HepG2 (cell line): ENCODE measurements around the gene CCNA2. TPM values are rescaled to one million over a fixed set of nuclear protein-coding genes. Genes with fewer than 3 reads are reported as not detected.

Source experiments
- BHLHE40 ChIP-seq: IDR thresholded peaks from 2 replicates; pipeline ENCODE4 v1.6.1; 2011; ENCODE audit warnings: low read length, improper control_type of control experiment
- CREBL2 ChIP-seq: sonication (generic); formaldehyde crosslinking; IDR thresholded peaks from 2 replicates; pipeline ENCODE4 v1.8.1; 2023; ENCODE audit warnings: missing genetic modification reagents, mild to moderate bottlenecking, borderline replicate concordance
- DPF2 ChIP-seq: sonication (generic); formaldehyde crosslinking; IDR thresholded peaks from 2 replicates; pipeline ENCODE4 v1.4.0; 2020; ENCODE audit warnings: mild to moderate bottlenecking, low read depth, missing genetic modification reagents, borderline replicate concordance
- EED ChIP-seq: sonication (generic); formaldehyde crosslinking; IDR thresholded peaks from 2 replicates; pipeline ENCODE4 v1.5.0; 2020; ENCODE audit warnings: mild to moderate bottlenecking, missing genetic modification reagents
- HOXA9 ChIP-seq: sonication (generic); formaldehyde crosslinking; IDR thresholded peaks from 2 replicates; pipeline ENCODE4 v1.8.1; 2022; ENCODE audit warnings: missing genetic modification reagents, mild to moderate bottlenecking, moderate library complexity, borderline replicate concordance
- IRF9 ChIP-seq: sonication (generic); formaldehyde crosslinking; IDR thresholded peaks from 2 replicates; pipeline ENCODE4 v1.8.0; 2022; ENCODE audit warnings: missing genetic modification reagents, mild to moderate bottlenecking, borderline replicate concordance
- NFIB ChIP-seq: sonication (generic); formaldehyde crosslinking; IDR thresholded peaks from 2 replicates; pipeline ENCODE4 v1.9.0; 2021; ENCODE audit warnings: missing genetic modification reagents, mild to moderate bottlenecking, borderline replicate concordance
- NPAS2 ChIP-seq: sonication (generic); formaldehyde crosslinking; IDR thresholded peaks from 2 replicates; pipeline ENCODE4 v1.8.0; 2022; ENCODE audit warnings: mild to moderate bottlenecking, missing genetic modification reagents, borderline replicate concordance
- NR2C2 ChIP-seq: sonication (generic); formaldehyde crosslinking; IDR thresholded peaks from 2 replicates; pipeline ENCODE4 v1.4.0; 2020; ENCODE audit warnings: missing genetic modification reagents, mild to moderate bottlenecking, moderate library complexity, borderline replicate concordance
- TAF15 ChIP-seq: fragments of 200-400 bp; formaldehyde crosslinking; IDR thresholded peaks from one replicate; pipeline ENCODE4 v1.6.1; 2018; ENCODE audit warnings: mild to moderate bottlenecking, low read depth, low read length; ENCODE audit not compliant: poor library complexity, severe bottlenecking
- THAP8 ChIP-seq: sonication (generic); formaldehyde crosslinking; IDR thresholded peaks from 2 replicates; pipeline ENCODE4 v1.5.1; 2020; ENCODE audit warnings: missing genetic modification reagents, mild to moderate bottlenecking, borderline replicate concordance
- ZBTB4 ChIP-seq: sonication (generic); formaldehyde crosslinking; IDR thresholded peaks from 2 replicates; pipeline ENCODE4 v1.4.0; 2020; ENCODE audit warnings: missing genetic modification reagents, mild to moderate bottlenecking, borderline replicate concordance
- ZC3H4 ChIP-seq: sonication (generic); formaldehyde crosslinking; IDR thresholded peaks from 2 replicates; pipeline ENCODE4 v1.4.0; 2020; ENCODE audit warnings: missing genetic modification reagents, borderline replicate concordance
- ZFAT ChIP-seq: sonication (generic); formaldehyde crosslinking; conservative IDR thresholded peaks from 2 replicates; pipeline ENCODE4 v1.8.1; 2023; ENCODE audit warnings: missing genetic modification reagents, inconsistent platforms
- ZKSCAN5 ChIP-seq: sonication (generic); formaldehyde crosslinking; IDR thresholded peaks from 2 replicates; pipeline ENCODE4 v1.5.1; 2020; ENCODE audit warnings: mild to moderate bottlenecking, missing genetic modification reagents
- ZNF263 ChIP-seq: sonication (generic); formaldehyde crosslinking; IDR thresholded peaks from 2 replicates; pipeline ENCODE4 v1.4.0; 2020; ENCODE audit warnings: missing genetic modification reagents
- ZNF367 ChIP-seq: sonication (generic); formaldehyde crosslinking; IDR thresholded peaks from 2 replicates; pipeline ENCODE4 v1.4.0; 2020; ENCODE audit warnings: missing genetic modification reagents, borderline replicate concordance
- ZNF549 ChIP-seq: sonication (generic); formaldehyde crosslinking; IDR thresholded peaks from 2 replicates; pipeline ENCODE4 v1.5.0; 2020; ENCODE audit warnings: missing genetic modification reagents
- ZNF558 ChIP-seq: sonication (generic); formaldehyde crosslinking; IDR thresholded peaks from 2 replicates; pipeline ENCODE4 v1.9.0; 2022; ENCODE audit warnings: mild to moderate bottlenecking, missing genetic modification reagents, borderline replicate concordance
- ZNF614 ChIP-seq: IDR thresholded peaks from 2 replicates; pipeline ENCODE4 v1.6.1; 2018; ENCODE audit warnings: missing biosample characterization, missing genetic modification reagents, inconsistent platforms, borderline replicate concordance
- ZNF746 ChIP-seq: sonication (generic); formaldehyde crosslinking; IDR thresholded peaks from 2 replicates; pipeline ENCODE4 v1.8.0; 2022; ENCODE audit warnings: mild to moderate bottlenecking, missing genetic modification reagents
- ZNF776 ChIP-seq: sonication (generic); formaldehyde crosslinking; IDR thresholded peaks from 2 replicates; pipeline ENCODE4 v1.4.0; 2020; ENCODE audit warnings: mild to moderate bottlenecking, missing genetic modification reagents
- ZSCAN22 ChIP-seq: sonication (generic); formaldehyde crosslinking; IDR thresholded peaks from 2 replicates; pipeline ENCODE4 v1.4.0; 2020; ENCODE audit warnings: mild to moderate bottlenecking, missing genetic modification reagents
- ZZZ3 ChIP-seq: sonication (generic); formaldehyde crosslinking; IDR thresholded peaks from 2 replicates; pipeline ENCODE4 v1.4.0; 2020; ENCODE audit warnings: missing genetic modification reagents, mild to moderate bottlenecking, borderline replicate concordance
- polyA plus RNA-seq, 8 experiments: library from polyadenylated mRNA; depleted of rRNA in 3 of 8; stranded (reverse) in 7 of 8; unstranded in 1 of 8; fragments of >200 nt; fragmentation: Illumina TruSeq in 4 of 8; extraction: Trizol in 4 of 8; gene quantifications; 2 replicates each; pipeline versions ENCODE4 v1.2.1 to v1.2.3, GENCODE V29; 2011 to 2016; ENCODE audit warnings: low read depth in 4 of 8, missing spikeins in 1 of 8, mixed read lengths in 1 of 8; ENCODE audit not compliant: insufficient read depth in 1 of 8
- total RNA-seq, 5 experiments: library from RNA; depleted of rRNA; stranded (reverse); fragments of >200 nt; fragmentation: Illumina TruSeq; extraction: Trizol; gene quantifications; 2 replicates each; pipeline ENCODE4 v1.2.3, GENCODE V29; 2016; ENCODE audit warnings: low read depth in 1 of 5

CCNA2 gene
- total and polyA plus RNA-seq, 2 of the 13 experiments (the other 11 are each of a cell fraction or from before 2014, with no cell fraction given) = 31.3 to 105 TPM

- TF ChIP-seq NFIB (CRISPR knock-in tag) (no peak), ZZZ3 (CRISPR knock-in tag) (no peak), CREBL2 (CRISPR knock-in tag) (no peak), ZC3H4 (CRISPR knock-in tag) (no peak), ZNF558 (CRISPR knock-in tag) (peak; percentile 78; the same call in 1 of the 2 replicates), IRF9 (CRISPR knock-in tag) (peak; percentile 81), HOXA9 (peak; percentile 92), ZFAT (CRISPR knock-in tag) (0 out of 2 replicates have a peak, but pooled peaks have one; percentile 40), BHLHE40 (no peak), ZNF263 (no peak), THAP8 (CRISPR knock-in tag) (no peak), ZNF367 (CRISPR knock-in tag) (no peak), ZSCAN22 (CRISPR knock-in tag) (no peak), ZNF549 (CRISPR knock-in tag) (no peak), ZNF776 (no peak), TAF15 (peak; percentile 44), DPF2 (CRISPR knock-in tag) (no peak), NR2C2 (peak; percentile 61; the same call in 1 of the 2 replicates), ZKSCAN5 (CRISPR knock-in tag) (no peak), ZNF614 (CRISPR knock-in tag) (no peak), NPAS2 (CRISPR knock-in tag) (no peak), ZBTB4 (CRISPR knock-in tag) (0 out of 2 replicates have a peak, but pooled peaks have one; percentile 24), EED (CRISPR knock-in tag) (peak; percentile 48; the same call in 1 of the 2 replicates), ZNF746 (CRISPR knock-in tag) (peak; percentile 58; the same call in 1 of the 2 replicates)
These were observed at the start of gene CCNA2 (continued) for GRCh38 chr4:121823505-121824170.
